ENCODE data around the gene C10orf71.

Gene C10orf71, protein sequence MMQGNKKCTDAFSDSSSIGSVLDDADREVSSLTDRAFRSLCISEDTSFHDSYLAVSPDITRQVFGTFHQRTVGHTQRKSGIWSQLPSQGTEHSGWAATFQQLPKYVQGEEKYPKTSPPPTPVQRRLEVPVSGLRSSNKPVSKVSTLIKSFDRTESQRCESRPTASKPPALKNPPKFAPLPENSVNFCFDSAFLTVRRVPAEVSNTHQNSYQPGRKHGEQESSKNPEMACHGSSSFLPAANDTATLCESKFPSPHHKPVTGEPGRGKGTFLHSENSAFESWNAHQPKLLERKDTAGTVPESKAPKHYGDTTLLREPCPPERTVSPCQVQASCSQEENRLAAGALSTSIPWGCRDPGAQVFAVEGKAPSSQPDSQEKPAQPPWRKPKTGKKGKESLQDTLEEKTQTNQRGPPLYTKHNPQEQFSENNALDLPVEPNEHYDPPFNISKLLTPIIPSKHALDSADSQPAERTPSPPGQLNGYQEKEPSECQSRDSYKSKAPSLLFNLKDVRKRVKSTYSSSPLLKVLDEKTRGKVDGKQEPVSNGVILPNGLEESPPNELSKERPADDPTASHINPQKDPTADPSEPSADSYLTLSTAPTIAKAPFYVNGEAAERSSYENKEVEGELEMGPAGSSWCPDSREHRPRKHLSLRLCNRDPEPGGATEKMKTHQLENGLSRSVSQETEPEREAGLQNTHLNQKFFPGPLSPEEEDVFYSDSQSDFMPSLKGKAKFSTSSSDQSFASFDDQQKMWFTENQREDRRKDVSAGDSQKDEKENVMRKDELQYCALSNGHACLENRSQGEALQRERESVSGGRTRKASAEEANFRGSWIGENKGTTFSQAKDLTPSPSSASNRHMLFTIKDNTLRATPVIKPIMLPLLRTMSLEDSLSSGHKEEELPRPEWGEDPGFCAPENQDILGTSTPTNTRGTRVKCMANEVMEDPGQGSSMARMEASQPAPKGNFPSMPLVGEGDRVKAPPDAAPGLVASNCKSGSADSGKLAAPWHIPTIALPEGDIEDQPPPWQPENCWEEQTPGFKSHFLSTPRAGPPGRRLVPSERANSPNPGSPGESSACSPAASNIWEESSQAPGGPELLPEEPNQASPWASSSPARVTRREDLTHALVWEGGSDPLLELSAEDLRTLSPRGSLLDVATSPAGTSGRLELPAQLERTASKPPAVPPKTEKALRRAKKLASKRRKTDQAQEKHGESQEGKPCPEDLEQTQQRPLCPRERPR (N-terminal part only)

GRCh38 chr10:49298983-49299815 lies at the start of gene C10orf71:
TSS of gene C10orf71 (plus strand) at chr10:49299170. CDS start at chr10:49322546, 23,376 bp downstream.
- no peak for DNase-seq

DNA sequence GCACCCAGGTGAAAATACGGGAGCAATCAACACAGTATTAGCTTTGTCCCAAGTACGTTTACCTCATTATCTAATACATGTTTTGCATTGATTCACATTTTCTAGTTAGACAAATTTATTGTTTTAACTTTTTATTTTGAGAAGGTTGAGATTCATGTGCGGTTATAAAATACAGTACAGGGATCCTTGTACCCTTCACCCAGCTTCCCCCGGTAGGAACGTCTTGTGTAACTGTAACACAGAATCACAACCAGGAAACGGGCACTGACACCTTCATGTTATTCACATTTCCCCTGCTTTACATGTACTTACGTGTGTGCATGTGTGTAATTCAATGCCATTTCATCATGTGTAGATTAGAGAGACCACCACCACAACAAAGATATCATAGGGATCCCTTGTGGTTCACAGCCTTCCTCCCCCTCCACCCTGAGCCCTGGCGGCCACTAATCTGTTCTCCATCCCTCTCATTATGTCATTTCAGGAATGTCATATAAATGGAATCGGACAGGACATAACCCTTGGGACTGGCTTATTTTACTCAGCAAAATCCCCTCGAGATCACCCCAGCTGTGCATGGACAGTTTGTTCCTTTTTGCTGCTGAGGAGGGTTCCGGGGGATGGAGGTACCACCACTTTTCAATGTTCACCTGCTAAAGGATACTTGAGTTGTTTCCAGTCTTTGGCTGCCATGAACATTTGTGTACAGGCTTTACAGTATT lies 46.5 kb upstream of the C10orf71 start:
- DNase-seq, result no peak

DNA sequence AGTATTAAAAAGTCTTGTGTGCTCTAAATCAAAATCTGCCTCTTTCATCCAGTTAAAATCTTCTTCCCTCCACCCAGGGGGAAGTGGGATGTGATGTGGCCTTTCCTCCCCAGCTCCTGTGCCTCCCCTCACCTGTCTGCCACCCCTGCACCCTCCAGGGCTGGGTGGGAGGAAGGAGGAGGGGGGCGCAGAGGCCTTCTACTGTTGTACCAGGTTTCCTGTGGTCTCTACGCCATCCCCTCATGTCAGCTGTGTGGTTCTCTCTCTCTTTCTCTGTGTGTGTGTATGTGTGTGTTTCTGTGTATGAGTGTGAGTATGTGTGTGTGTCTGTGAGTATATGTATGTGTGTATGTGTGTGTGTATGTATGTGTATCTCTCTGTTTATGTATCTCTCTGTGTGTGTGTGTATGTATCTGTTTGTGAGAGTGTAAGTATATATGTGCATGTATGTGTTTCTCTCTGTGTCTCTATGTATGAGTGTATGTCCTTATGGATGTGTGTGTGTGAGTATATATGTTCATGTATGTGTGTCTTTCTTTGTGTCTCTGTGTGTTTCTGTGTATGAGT lies 45.5 kb upstream of the C10orf71 start:
- DNase-seq, result no peak

GRCh38 chr10:49254150-49254549 lies 44.8 kb upstream of the C10orf71 start:
- DNase-seq, result no peak

DNA sequence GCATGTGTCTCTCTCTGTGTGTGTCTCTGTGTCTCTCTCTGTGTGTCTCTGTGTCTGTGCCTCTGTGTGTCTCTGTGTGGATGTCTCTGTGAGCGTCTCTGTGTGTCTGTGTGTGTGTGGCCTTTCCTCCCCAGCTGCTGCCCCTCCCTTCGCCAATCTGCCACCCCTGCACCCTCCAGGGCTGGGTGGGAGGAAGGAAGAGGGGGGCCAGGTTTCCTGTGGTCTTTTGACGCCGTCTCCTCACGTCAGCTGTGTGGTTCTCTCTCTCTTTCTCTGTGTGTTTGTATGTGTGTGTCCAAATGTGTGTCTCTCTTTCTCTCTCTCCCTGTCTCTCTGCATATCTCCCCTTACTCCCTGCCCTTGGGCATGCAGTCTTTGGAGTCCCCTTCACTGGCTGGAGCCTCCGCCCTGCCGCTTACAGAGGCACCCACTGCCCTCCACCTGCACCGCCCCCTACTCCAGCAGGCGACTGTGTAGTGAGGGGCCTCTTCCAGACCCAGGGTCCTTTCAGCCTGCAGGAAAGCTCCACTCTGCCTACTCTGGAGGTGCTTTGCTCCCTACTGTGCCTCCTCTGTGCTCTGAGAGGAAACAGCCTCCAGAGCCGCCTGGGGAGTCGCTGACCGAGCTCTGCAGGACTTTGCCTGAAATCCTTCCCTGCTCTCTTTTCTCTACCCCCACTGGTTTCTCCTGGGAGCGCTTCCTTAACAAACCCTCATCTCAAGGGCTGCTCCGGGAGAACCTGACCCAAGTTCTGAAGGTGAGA lies 44.2 kb upstream of the C10orf71 start:
- no peak for DNase-seq

- no peak for DNase-seq
These were observed 43.1 kb upstream of the C10orf71 start for GRCh38 chr10:49255883-49256282.

GRCh38 chr10:49257154-49257553 lies 41.8 kb upstream of the C10orf71 start:
- no peak for DNase-seq

GRCh38 chr10:49257626-49258349 lies 41.2 kb upstream of the C10orf71 start:
- DNase-seq, result no peak

GRCh38 chr10:49258350-49258683 lies 40.7 kb upstream of the C10orf71 start:
- no peak for DNase-seq

- no peak for DNase-seq
These were observed 38.2 kb upstream of the C10orf71 start for GRCh38 chr10:49260644-49261296.

GRCh38 chr10:49263591-49263990 lies 35.4 kb upstream of the C10orf71 start:
- no peak for DNase-seq

- DNase-seq, result no peak
These were observed 34.7 kb upstream of the C10orf71 start for GRCh38 chr10:49264177-49264677.

DNA sequence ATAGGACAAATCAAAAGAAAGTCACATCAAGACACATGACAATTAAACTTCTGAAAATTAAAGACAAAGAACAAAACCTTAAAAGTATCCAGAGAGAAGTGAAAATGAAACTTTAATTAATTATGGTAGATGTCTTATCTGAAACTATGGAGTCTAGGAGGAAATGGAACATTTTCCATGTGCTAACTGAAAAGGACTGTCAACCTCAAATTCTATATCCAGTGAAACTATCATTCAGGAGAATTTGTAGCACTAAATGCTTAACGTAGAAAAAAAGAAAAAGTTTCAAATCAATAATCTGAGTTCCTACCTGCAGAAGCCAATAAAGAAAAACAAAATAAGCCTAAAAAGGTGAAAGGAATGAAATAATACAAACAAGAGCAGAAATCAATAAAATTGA lies 33.1 kb upstream of the C10orf71 start:
- no peak for DNase-seq

DNA sequence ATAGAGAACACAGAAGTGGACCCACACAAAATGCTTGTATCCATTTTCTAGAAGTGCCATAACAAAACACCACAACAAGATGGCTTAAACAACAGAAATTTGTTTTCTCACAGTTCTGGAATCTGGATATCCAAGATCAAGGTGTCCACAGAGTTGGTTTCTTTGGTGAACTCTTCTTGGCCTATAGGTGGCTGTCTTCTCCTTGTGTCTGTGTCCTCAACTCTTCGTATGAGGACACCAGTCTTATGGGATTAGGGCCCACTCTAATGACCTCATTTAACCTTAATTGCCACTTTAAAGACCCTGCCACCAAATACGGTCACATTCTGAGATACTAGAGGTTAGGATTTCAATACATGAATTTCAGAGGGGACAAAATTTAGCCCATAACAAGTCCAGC lies 30.8 kb upstream of the C10orf71 start:
- no peak for DNase-seq

DNA sequence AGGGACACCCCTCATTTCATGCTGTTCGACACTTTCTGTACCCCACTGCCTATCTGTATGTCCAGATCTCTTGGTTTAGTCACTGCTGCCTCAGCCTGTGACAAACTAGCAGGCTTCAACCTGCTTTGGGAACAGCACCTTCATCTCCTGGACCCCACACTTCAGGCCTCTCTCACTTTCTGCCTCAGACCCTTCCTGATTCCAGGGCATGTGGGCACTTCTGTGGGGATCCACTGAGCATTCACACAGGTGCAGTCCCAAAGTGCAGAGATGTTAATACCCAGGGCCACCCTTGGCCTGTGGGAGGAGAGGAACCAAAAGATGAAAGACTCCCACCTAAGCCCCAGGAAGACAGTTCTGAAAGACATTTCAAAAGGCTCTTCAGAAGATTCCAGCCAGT lies 29.4 kb upstream of the C10orf71 start:
- no peak for DNase-seq

DNA sequence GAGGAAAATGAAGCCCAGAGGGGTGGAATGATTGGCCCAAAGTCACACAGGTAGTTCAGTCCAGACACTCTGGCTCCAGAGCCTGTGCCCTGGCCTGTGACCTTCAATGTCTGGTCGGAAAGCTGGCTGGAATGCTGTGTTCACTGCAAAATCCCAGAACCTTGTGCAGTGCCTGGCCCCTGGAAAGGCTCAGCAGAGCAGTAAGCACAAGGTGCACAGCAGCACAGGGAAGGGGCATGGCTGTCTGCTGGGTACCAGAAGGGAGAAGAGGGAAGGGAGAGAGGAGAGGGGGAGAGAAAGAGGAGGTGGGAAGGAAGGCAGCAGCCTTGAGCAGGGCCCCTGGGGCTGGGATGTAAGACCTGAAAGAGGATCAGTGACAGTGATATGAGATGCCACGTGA lies 28.4 kb upstream of the C10orf71 start:
- DNase-seq, result no peak

DNA sequence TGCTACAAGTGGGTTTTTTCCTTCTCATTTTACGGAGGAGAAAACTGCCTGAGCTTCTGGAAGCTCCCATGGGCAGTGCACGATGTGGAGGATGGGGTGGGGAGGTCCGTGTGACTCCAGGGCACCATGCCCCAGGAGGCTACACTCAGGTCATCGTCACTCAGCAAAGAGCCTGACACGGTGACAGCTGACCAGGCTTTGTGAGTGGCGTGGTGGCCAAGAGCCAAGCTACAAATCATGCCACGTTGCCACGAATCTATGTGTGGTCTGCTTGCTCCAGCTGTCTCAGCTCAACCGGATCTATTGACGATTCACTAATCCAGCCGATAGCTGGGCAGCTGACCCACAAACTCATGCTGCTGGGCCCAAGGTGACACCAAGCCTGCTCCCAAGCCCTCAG lies 27.6 kb upstream of the C10orf71 start:
- no peak for DNase-seq
